ENCODE data around the gene TESK2. TPM values are rescaled to one million over a fixed set of nuclear protein-coding genes. Genes with fewer than 3 reads are reported as not detected.
"Not testable (repeated sequence)": the region's sequence is repeated elsewhere in the genome, so short reads cannot be mapped to it uniquely, and the experiment has no call there.

Gene TESK2
- polyA plus RNA-seq, 1 donor from 2014 or later: 0.51 TPM

GRCh38 chr1:45516036-45516435 lies 25.1 kb upstream of the TESK2 start:
- Histone ChIP-seq H3K36me3 (ENCODE audit: insufficient read depth, low read length) (peaks cover 4% of the 10 kb centered on the region), H4K20me1 (ENCODE audit: insufficient read depth) (no peaks in the 10 kb centered on the region), H3K79me2 (replicated peaks; ENCODE audit: insufficient read depth, low read length) (peaks cover 5% of the 10 kb centered on the region), H3K4me3 (ENCODE audit: low read length) (no peak overlapping the region), H3K9ac (ENCODE audit: low read length) (no peak overlapping the region), H3K9me3 (ENCODE audit: low read length) (no peaks in the 10 kb centered on the region), H3K27ac (ENCODE audit: low read length) (no peak overlapping the region), H3F3A (ENCODE audit: insufficient read depth, low read length, poor library complexity, severe bottlenecking) (no peaks in the 10 kb centered on the region), H3K4me2 (ENCODE audit: low read length) (no peak overlapping the region), H3K27me3 (ENCODE audit: insufficient read depth, low read depth, low read length) (no peaks in the 10 kb centered on the region), H2AFZ (ENCODE audit: low read depth, low read length) (no peak overlapping the region), H3K9me2 (ENCODE audit: insufficient read depth, low read length) (no peaks in the 10 kb centered on the region)
- TF ChIP-seq MXI1 (conservative IDR thresholded peaks at IDR 0.05; ENCODE audit: poor library complexity, severe bottlenecking) (no peak), RAD21 (conservative IDR thresholded peaks at IDR 0.05) (no peak), SMC3 (conservative IDR thresholded peaks at IDR 0.05; ENCODE audit: poor library complexity) (no peak), EP300 (conservative IDR thresholded peaks at IDR 0.05; ENCODE audit: poor library complexity, severe bottlenecking) (no peak), CTCF (IDR thresholded peaks at IDR 0.05; ENCODE audit: poor library complexity, severe bottlenecking) (no peak), EZH2 (IDR thresholded peaks at IDR 0.05; ENCODE audit: borderline replicate concordance, insufficient read depth, low read length, poor library complexity, severe bottlenecking) (no peak), POLR2AphosphoS5 (IDR thresholded peaks at IDR 0.05) (no peak), TAF1 (IDR thresholded peaks at IDR 0.05; ENCODE audit: low read depth) (no peak), REST (IDR thresholded peaks at IDR 0.05; ENCODE audit: borderline replicate concordance) (no peak)

- not testable (repeated sequence) for H2AFZ ChIP-seq (ENCODE audit: low read depth, low read length); H3K9ac ChIP-seq (ENCODE audit: low read length); H3K9me2 ChIP-seq (ENCODE audit: insufficient read depth, low read length); H3K4me2 ChIP-seq (ENCODE audit: low read length); H4K20me1 ChIP-seq (ENCODE audit: insufficient read depth); H3K79me2 ChIP-seq (replicated peaks; ENCODE audit: insufficient read depth, low read length); H3K27me3 ChIP-seq (ENCODE audit: insufficient read depth, low read depth, low read length); H3K9me3 ChIP-seq (ENCODE audit: low read length); H3K36me3 ChIP-seq (ENCODE audit: insufficient read depth, low read length); H3F3A ChIP-seq (ENCODE audit: insufficient read depth, low read length, poor library complexity, severe bottlenecking); H3K4me3 ChIP-seq (ENCODE audit: low read length); H3K27ac ChIP-seq (ENCODE audit: low read length)
These were observed 22.7 kb upstream of the TESK2 start for GRCh38 chr1:45513532-45514260.

All from neural cell (in vitro differentiated cells).